ENCODE results near the gene RASSF8.
A peak's percentile ranks its signal among the peaks of the same experiment; 100 is the strongest.

RASSF8 gene

DNA sequence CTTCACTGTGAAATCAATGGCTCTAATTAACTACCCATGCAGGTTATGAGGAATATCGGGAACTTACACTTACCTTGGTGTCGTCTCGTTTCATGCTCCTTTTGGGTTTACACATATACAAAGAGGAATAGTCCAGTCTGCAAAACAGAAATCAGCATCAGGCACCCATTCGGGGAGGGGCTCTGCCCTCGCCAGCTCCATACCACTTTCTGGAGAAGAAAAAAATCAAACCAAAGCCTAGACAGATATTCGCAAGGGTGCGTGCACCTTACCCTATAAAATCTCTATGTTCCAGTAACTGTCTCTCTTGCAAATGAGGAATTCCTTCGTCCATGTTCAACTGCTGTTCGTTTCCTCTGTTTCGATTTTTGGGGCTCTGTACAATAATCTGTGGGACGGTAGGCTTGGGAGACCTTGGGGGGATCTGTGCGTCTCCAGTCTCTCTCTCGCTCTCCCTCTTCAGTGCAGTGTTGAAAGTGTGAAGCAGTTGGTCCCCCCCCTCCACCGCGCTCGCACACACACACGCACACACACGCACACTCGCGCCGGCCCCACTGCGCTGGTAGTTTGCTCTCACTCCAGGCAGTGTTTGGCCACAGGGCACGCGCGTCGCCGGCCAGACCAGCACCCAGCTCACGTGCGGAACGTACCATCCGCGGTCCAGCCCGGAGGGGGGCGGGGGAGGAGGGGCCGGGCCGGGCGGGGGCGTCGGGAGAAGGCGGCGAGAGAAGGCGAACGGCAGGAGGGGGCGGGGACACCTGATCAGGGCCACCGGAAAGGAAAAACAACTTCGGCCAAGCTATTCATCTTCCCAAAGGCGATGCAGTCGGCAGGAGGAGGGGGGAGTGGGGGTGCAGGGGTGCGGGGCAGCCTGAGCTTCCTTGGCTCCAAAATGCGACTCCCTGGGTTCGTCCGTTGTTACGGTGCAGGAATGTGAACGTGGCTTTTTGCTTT, 166.2 kb downstream of the RASSF8 start, which contains the start of gene BHLHE41:
TSS of gene BHLHE41 (minus strand) at position 592 of the 954 bp plus-strand sequence. CDS start at position 334, 258 bp downstream.
- peak within 1 kb of the TSS; percentile 69 for H3K4me3 ChIP-seq (ENCODE audit: control insufficient read depth, low read depth, low read length)
- TF ChIP-seq, protein P1, sequence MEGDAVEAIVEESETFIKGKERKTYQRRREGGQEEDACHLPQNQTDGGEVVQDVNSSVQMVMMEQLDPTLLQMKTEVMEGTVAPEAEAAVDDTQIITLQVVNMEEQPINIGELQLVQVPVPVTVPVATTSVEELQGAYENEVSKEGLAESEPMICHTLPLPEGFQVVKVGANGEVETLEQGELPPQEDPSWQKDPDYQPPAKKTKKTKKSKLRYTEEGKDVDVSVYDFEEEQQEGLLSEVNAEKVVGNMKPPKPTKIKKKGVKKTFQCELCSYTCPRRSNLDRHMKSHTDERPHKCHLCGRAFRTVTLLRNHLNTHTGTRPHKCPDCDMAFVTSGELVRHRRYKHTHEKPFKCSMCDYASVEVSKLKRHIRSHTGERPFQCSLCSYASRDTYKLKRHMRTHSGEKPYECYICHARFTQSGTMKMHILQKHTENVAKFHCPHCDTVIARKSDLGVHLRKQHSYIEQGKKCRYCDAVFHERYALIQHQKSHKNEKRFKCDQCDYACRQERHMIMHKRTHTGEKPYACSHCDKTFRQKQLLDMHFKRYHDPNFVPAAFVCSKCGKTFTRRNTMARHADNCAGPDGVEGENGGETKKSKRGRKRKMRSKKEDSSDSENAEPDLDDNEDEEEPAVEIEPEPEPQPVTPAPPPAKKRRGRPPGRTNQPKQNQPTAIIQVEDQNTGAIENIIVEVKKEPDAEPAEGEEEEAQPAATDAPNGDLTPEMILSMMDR (conservative IDR thresholded peaks at IDR 0.05; ENCODE audit: control insufficient read depth, insufficient read depth, low read depth, low read length): no peak
- peak; percentile 30 for DNase-seq (ENCODE audit: low read depth)

DNA sequence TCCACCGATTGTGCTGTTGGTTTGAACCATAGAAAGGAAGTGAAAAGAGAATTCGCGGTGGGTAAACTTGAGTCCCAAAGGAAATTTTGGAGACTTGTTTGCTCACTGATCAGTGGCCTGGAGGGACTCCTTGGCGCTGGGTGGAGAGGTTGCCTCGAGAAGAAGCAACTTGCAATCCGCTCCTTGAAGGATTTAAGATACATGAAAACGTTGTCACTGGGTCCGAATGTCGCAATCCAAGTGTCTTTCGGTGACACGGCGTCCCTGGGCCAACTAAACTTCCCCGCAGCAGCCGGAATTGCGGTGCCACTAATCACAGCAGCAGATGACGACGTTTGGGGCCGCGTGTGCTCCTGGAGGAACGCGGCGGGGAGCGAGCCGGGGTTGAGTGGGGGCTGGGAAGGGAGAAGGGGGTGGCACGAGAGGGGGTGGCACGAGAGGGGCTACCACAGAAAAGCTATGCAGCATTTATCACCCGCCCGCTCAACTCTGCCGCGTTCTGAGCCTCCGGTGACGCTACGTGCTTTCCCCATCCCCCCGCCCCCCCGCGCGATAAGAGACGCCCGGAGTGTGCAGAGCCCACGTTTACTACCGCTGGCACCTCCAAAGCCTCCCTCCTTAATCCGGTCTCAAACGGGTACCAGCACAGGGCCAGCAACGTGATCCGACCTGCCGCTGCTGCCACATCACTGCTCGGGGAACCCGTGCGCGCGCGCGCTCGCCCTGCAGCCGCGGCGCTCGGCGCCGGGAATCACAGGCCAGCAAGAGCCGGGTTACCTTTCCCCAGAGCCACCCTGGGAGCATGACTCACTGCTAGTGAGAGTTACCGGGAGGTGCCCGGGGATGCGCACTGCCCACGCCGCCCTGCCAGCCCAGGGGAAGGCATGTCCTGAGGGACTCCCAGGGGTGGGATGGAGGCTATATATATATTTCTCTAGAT, 167.2 kb downstream of the RASSF8 start:
- DNase-seq (ENCODE audit: low read depth): peak; percentile 68
- TF ChIP-seq, protein P1 (conservative IDR thresholded peaks at IDR 0.05; ENCODE audit: control insufficient read depth, insufficient read depth, low read depth, low read length): no peak
- H3K4me3 ChIP-seq (ENCODE audit: control insufficient read depth, low read depth, low read length): peak overlapping the region; percentile 69

DNA sequence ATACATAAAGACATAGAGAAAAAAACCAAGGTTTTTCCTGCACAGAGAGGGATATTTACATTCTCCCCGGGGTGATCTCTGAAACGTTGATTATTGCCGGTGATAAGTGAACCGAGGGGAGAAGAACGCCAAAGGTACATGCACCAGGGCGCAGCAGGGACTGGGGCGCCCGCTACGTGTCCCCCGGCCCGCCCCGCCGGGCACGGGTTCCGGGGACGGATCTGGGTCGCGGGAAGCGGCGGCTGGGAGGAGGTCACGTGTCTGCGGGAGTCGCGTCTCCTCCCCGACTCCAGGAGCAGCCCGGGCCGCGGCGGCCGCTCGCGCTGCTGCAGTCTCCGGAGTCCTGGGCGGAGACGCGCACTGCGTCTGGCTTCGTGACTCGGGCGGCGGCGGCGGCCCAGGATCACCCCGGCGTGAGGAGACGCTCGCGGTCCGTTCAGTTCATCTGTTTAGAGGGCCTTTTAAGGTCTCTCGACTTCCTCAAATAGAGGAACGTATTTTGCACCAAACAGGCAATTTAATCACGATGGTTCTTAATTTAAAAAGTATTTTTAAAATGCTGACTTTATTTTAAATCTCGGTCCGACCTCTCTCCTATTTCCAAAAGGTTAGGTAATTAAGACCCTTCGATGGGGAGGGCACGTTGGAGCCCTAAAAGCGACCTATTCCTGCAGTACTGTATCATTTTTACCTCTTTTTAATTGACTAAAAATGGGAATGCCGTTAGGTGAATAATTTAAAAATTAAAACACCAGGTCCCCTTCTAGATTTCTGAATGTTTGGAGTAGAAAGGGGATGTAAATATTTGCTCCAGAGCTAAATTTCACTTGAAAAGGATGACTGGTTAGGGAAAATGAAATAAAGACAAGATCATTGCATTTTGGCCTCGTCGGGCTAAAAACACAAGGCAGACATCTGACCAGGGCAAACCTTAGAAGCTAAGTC, 168.1 kb downstream of the RASSF8 start:
- peak overlapping the region; percentile 69 for H3K4me3 ChIP-seq (ENCODE audit: control insufficient read depth, low read depth, low read length)
- DNase-seq (ENCODE audit: low read depth): peak; percentile 79
- TF ChIP-seq, protein P1 (conservative IDR thresholded peaks at IDR 0.05; ENCODE audit: control insufficient read depth, insufficient read depth, low read depth, low read length): no peak

DNA sequence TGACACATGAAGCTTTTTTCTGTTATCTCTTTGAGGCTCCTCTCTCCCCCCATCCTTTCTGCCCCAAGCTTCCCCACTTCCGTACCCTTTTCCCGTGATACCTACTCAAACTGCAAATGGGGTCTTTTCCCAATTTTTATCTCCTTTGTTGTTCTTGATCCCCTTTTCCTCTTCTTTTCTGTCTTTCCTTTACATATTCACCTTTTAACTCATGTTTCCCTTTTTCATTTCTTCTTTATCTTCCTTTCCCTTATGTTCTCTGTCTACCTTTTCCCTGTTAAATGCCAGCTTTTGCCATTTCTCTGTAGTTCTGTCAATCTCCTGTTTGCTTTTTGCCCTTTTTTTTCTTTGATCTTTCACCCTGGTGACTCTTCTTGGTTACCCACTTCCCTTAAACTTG, 168.9 kb downstream of the RASSF8 start:
- TF ChIP-seq, protein P1 (conservative IDR thresholded peaks at IDR 0.05; ENCODE audit: control insufficient read depth, insufficient read depth, low read depth, low read length): no peak
- H3K4me3 ChIP-seq (ENCODE audit: control insufficient read depth, low read depth, low read length): no peak overlapping the region
- DNase-seq (ENCODE audit: low read depth): no peak

DNA sequence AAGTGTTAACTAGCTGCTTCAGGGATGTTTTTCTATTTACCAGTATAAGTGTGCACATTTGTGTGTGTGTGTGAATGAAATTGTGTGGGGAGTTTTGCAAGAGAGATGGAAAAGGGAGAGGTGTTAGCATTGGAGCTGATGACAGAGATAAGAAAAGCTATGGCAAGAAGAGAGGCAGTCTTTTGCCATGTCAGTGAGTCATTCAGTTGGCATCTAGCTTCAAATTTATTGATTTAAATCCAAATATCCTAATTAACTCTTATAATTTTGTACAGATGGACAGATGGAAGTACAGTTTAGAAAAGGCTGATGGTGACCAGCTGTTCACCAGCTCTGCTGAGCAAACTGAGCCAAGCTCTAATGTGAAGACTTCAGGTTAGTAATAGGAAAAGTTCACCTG, 169.7 kb downstream of the RASSF8 start:
- TF ChIP-seq, protein P1 (conservative IDR thresholded peaks at IDR 0.05; ENCODE audit: control insufficient read depth, insufficient read depth, low read depth, low read length): no peak
- peak; percentile 20 for DNase-seq (ENCODE audit: low read depth)

More for the DNA sequence above, 169.7 kb downstream of the RASSF8 start:
- no peak overlapping the region for H3K4me3 ChIP-seq (ENCODE audit: control insufficient read depth, low read depth, low read length)

Data from fibroblast of mammary gland (primary cell).